GM21367 (cell line): ENCODE data around the gene TMEM170B.
"Not testable (repeated sequence)": the region's sequence is repeated elsewhere in the genome, so short reads cannot be mapped to it uniquely, and the experiment has no call there.

Source experiments
- ATAC-seq: cut with Tn5 transposase; IDR thresholded peaks from one replicate; pipeline ENCODE4 v1.9.1; 2021; ENCODE audit not compliant: unreplicated experiment

The TMEM170B gene

GRCh38 chr6:11527274-11527870 is 10.2 kb upstream of the TMEM170B start:
- no peak for ATAC-seq

- no peak for ATAC-seq
Measured at GRCh38 chr6:11528996-11529395, 8.6 kb upstream of the TMEM170B start.

- no peak for ATAC-seq
Measured at GRCh38 chr6:11532097-11532496, 5.5 kb upstream of the TMEM170B start.

GRCh38 chr6:11534561-11534960 is 3.0 kb upstream of the TMEM170B start:
- no peak for ATAC-seq

- ATAC-seq = no peak
Measured at GRCh38 chr6:11535801-11536230, 1.7 kb upstream of the TMEM170B start.

- no peak for ATAC-seq
Measured at GRCh38 chr6:11536795-11537194, 754 bp upstream of the TMEM170B start.

GRCh38 chr6:11538052-11538818 is 686 bp downstream of the TMEM170B start:
- peak; percentile 10 for ATAC-seq

- ATAC-seq = no peak
Measured at GRCh38 chr6:11538819-11539468, 1.4 kb downstream of the TMEM170B start.

- no peak for ATAC-seq
Measured at GRCh38 chr6:11542863-11543262, 5.3 kb downstream of the TMEM170B start.

GRCh38 chr6:11543919-11544518 is 6.5 kb downstream of the TMEM170B start:
- no peak for ATAC-seq

GRCh38 chr6:11547846-11548245 is 10.3 kb downstream of the TMEM170B start:
- ATAC-seq = not testable (repeated sequence)

- not testable (repeated sequence) for ATAC-seq
Measured at GRCh38 chr6:11548578-11548977, 11.0 kb downstream of the TMEM170B start.

GRCh38 chr6:11551053-11551452 is 13.5 kb downstream of the TMEM170B start:
- ATAC-seq = no peak

- ATAC-seq = no peak
Measured at GRCh38 chr6:11552442-11552841, 14.9 kb downstream of the TMEM170B start.

GRCh38 chr6:11553824-11554223 is 16.3 kb downstream of the TMEM170B start:
- ATAC-seq = no peak

- no peak for ATAC-seq
Measured at GRCh38 chr6:11556309-11556708, 18.8 kb downstream of the TMEM170B start.

- ATAC-seq = no peak
Measured at GRCh38 chr6:11563793-11564192, 26.2 kb downstream of the TMEM170B start.

- ATAC-seq = no peak
Measured at GRCh38 chr6:11566609-11567008, 29.1 kb downstream of the TMEM170B start.

GRCh38 chr6:11571073-11571472 is 33.5 kb downstream of the TMEM170B start:
- no peak for ATAC-seq

- ATAC-seq = peak; percentile 98
Measured at GRCh38 chr6:11575408-11576033, 38.0 kb downstream of the TMEM170B start.
